Measurements from ENCODE around the gene PITPNM3. TPM values are rescaled to one million over a fixed set of nuclear protein-coding genes. Genes with fewer than 3 reads are reported as not detected.
"Not testable (repeated sequence)": the region's sequence is repeated elsewhere in the genome, so short reads cannot be mapped to it uniquely, and the experiment has no call there.

PITPNM3 gene
- total RNA-seq, 2 donors from 2014 or later = 1.3 to 3.4 TPM

GRCh38 chr17:6576038-6576785, 19.9 kb upstream of the PITPNM3 start:
- Histone ChIP-seq H3K4me1 (no peaks in the 10 kb centered on the region), H3K27ac (no peak overlapping the region), H3K36me3 (replicated peaks in 1 of 2; ENCODE audit: insufficient read depth in 1 of 2, low read depth in 2 of 2) (no peaks in the 10 kb centered on the region), H3K27me3 (no peaks in the 10 kb centered on the region), H3K4me3 (no peak overlapping the region), H3K9me3 (no peaks in the 10 kb centered on the region)
- intact Hi-C loops (cut with DNase I) = no loop called here
- DNase-seq = no peak
- ATAC-seq = no peak
- 91 to 92% methylated on average over 5 to 7 of the region's 7 CpGs for WGBS, 2 donors
- TF ChIP-seq CTCF (IDR thresholded peaks at IDR 0.05) (no peak), POLR2A (IDR thresholded peaks at IDR 0.05) (no peak)

- intact Hi-C loops (cut with DNase I) = no loop called here
- no peak for DNase-seq
- Histone ChIP-seq H3K27ac (peak overlapping the region in 1 of 4 donors; percentile 15), H3K4me1 (no peaks in the 10 kb centered on the region), H3K9me3 (no peaks in the 10 kb centered on the region), H3K4me3 (no peak overlapping the region), H3K36me3 (replicated peaks in 1 of 2; ENCODE audit: insufficient read depth in 1 of 2, low read depth in 2 of 2) (no peaks in the 10 kb centered on the region), H3K27me3 (no peaks in the 10 kb centered on the region)
- no peak for ATAC-seq
- TF ChIP-seq POLR2A (IDR thresholded peaks at IDR 0.05) (no peak), CTCF (IDR thresholded peaks at IDR 0.05) (no peak)
- WGBS, 2 donors = 74% methylated on average over 5 of the region's 5 CpGs
Measured at GRCh38 chr17:6575596-6575988, 19.2 kb upstream of the PITPNM3 start.

GRCh38 chr17:6574687-6575595, 18.6 kb upstream of the PITPNM3 start:
- Histone ChIP-seq H3K27me3 (no peaks in the 10 kb centered on the region), H3K36me3 (replicated peaks in 1 of 2; ENCODE audit: insufficient read depth in 1 of 2, low read depth in 2 of 2) (no peaks in the 10 kb centered on the region), H3K27ac (peak overlapping the region in 1 of 4 donors; percentile 15), H3K4me3 (no peak overlapping the region), H3K9me3 (no peaks in the 10 kb centered on the region), H3K4me1 (no peaks in the 10 kb centered on the region)
- DNase-seq (peak in 1 of 4 donors; percentile 63), ATAC-seq (peak; percentile 24)
- WGBS, 2 donors = 65 to 68% methylated on average over 14 to 22 of the region's 23 CpGs
- TF ChIP-seq POLR2A (IDR thresholded peaks at IDR 0.05) = no peak
- TF ChIP-seq CTCF (IDR thresholded peaks at IDR 0.05) = no peak
- intact Hi-C loops (cut with DNase I) = no loop called here

GRCh38 chr17:6573982-6574686, 17.8 kb upstream of the PITPNM3 start:
- Histone ChIP-seq H3K4me3 (no peak overlapping the region), H3K27me3 (no peaks in the 10 kb centered on the region), H3K36me3 (replicated peaks in 1 of 2; ENCODE audit: insufficient read depth in 1 of 2, low read depth in 2 of 2) (no peaks in the 10 kb centered on the region), H3K9me3 (no peaks in the 10 kb centered on the region), H3K4me1 (no peaks in the 10 kb centered on the region), H3K27ac (no peak overlapping the region)
- TF ChIP-seq CTCF (IDR thresholded peaks at IDR 0.05) (no peak), POLR2A (IDR thresholded peaks at IDR 0.05) (no peak)
- 92 to 95% methylated on average over 13 of the region's 13 CpGs for WGBS, 2 donors
- intact Hi-C loops (cut with DNase I) = no loop called here
- ATAC-seq (no peak), DNase-seq (no peak)

- H3K4me3 ChIP-seq; intact Hi-C loops (cut with DNase I); H3K9me3 ChIP-seq; H3K27me3 ChIP-seq; DNase-seq; H3K27ac ChIP-seq; H3K4me1 ChIP-seq; H3K36me3 ChIP-seq (replicated peaks in 1 of 2; ENCODE audit: insufficient read depth in 1 of 2, low read depth in 2 of 2); ATAC-seq: not testable (repeated sequence)
- 91 to 94% methylated on average over 4 to 6 of the region's 6 CpGs for WGBS, 2 donors
Measured at GRCh38 chr17:6573495-6573894, 17.1 kb upstream of the PITPNM3 start.
